ENCODE results near the gene BCAP31. TPM values are rescaled to one million over a fixed set of nuclear protein-coding genes. Genes with fewer than 3 reads are reported as not detected.
A peak's percentile ranks its signal among the peaks of the same experiment; 100 is the strongest.

The BCAP31 gene
- total RNA-seq, 1 experiment from 2014 or later = 138 TPM

DNA sequence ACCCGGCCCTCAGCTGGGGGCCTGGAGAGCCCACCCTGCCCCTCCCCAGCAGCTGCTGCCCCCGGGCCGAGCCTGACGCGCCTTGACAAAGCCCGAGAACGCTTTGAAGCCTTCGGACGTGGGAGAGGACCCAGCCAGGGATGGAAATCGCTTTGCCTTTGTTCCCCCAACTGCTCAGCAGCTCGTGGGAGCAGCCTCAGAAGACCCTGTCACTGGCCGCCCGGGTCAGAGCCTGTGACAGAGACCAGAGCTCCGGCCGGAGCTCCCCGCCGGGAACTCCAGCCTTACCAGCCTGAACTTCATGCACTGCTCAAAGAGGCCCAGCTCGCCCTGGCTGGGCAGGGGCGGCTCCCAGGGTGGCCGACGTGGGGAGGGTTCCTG is 39.0 kb downstream of the BCAP31 start:
- Histone ChIP-seq H3K56ac (ENCODE audit: insufficient read length, low read depth, low read length) (no peak overlapping the region), H3K27me3 (ENCODE audit: insufficient read depth, low read length) (no peaks in the 10 kb centered on the region), H4K8ac (replicated peaks; ENCODE audit: insufficient read length, low read depth, low read length) (no peak overlapping the region), H2BK5ac (ENCODE audit: insufficient read length, low read length) (no peak overlapping the region), H3K23me2 (ENCODE audit: insufficient read length, low read depth, low read length, poor library complexity, severe bottlenecking) (no peaks in the 10 kb centered on the region), H3K23ac (ENCODE audit: insufficient read length, low read depth, low read length) (no peak overlapping the region), H3K4me2 (ENCODE audit: insufficient read depth, insufficient read length, low read length) (no peak overlapping the region), H2AK5ac (ENCODE audit: insufficient read length, low read length) (no peak overlapping the region), H3K18ac (ENCODE audit: insufficient read length, low read depth, low read length) (no peak overlapping the region), H4K20me1 (ENCODE audit: control insufficient read depth, insufficient read depth, insufficient read length) (peaks cover 5% of the 10 kb centered on the region), H3T11ph (ENCODE audit: low read length) (no peak overlapping the region), H3K27ac (ENCODE audit: insufficient read length, low read depth, low read length) (no peak overlapping the region), H3K9ac (ENCODE audit: extremely low read depth, insufficient read length, low read length) (no peak overlapping the region), H2BK12ac (ENCODE audit: insufficient read length, low read depth, low read length) (no peak overlapping the region), H2BK120ac (ENCODE audit: low read depth, low read length, poor library complexity, severe bottlenecking) (no peak overlapping the region), H3K9me3 (ENCODE audit: control insufficient read depth, low read depth, low read length) (peaks cover 6% of the 10 kb centered on the region), H3K4me1 (ENCODE audit: insufficient read depth, low read length) (no peaks in the 10 kb centered on the region; the same call in 1 of the 2 replicates), H3K79me1 (ENCODE audit: insufficient read depth, low read depth, low read length, poor library complexity, severe bottlenecking) (no peaks in the 10 kb centered on the region), H4K5ac (ENCODE audit: insufficient read length, low read depth, low read length) (no peak overlapping the region), H3K4ac (ENCODE audit: low read depth, low read length) (no peak overlapping the region), H2BK20ac (ENCODE audit: low read depth, low read length, poor library complexity, severe bottlenecking) (no peak overlapping the region), H2AFZ (ENCODE audit: low read length) (no peak overlapping the region), H2BK15ac (ENCODE audit: low read depth, low read length) (no peak overlapping the region), H4K91ac (ENCODE audit: insufficient read length, low read depth, low read length) (no peak overlapping the region), H3K79me2 (ENCODE audit: insufficient read depth, low read length) (no peaks in the 10 kb centered on the region; the same call in 1 of the 2 replicates), H3K14ac (ENCODE audit: insufficient read depth, low read length) (peak overlapping the region; percentile 16; the same call in 1 of the 2 replicates)
- Mint-ChIP-seq H3K4me1 (peaks cover 17 to 22% of the 10 kb centered on the region in 2 experiments), H3K9me3 (peaks cover 47 to 51% of the 10 kb centered on the region in 2 experiments), H3K27ac (no peak overlapping the region), H3K4me3 (peak overlapping the region; percentile 17 to 24; a peak in 3 of 5 replicates), H3K36me3 (ENCODE audit: insufficient read depth in 1 of 3, low read depth in 3 of 3) (peaks cover 16 to 29% (median 19%) of the 10 kb centered on the region in 3 experiments), H3K27me3 (ENCODE audit: low read depth) (peaks cover 2% of the 10 kb centered on the region; the same call in 1 of the 2 replicates)
- DNase-seq = no peak
- TF ChIP-seq, protein P1, sequence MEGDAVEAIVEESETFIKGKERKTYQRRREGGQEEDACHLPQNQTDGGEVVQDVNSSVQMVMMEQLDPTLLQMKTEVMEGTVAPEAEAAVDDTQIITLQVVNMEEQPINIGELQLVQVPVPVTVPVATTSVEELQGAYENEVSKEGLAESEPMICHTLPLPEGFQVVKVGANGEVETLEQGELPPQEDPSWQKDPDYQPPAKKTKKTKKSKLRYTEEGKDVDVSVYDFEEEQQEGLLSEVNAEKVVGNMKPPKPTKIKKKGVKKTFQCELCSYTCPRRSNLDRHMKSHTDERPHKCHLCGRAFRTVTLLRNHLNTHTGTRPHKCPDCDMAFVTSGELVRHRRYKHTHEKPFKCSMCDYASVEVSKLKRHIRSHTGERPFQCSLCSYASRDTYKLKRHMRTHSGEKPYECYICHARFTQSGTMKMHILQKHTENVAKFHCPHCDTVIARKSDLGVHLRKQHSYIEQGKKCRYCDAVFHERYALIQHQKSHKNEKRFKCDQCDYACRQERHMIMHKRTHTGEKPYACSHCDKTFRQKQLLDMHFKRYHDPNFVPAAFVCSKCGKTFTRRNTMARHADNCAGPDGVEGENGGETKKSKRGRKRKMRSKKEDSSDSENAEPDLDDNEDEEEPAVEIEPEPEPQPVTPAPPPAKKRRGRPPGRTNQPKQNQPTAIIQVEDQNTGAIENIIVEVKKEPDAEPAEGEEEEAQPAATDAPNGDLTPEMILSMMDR (conservative IDR thresholded peaks at IDR 0.05) = no peak
- no CpG with 5 or more reads among the region's 21 CpGs for WGBS (ENCODE audit: extremely low coverage, insufficient read length, low lambda C conversion rate)
